OCI-LY3 (cell line): ENCODE measurements around the gene SMURF1.

ENCODE experiments used
- H2AFZ ChIP-seq: fragments of 200-600, 300-600 bp; shearing (Covaris generic); 2 replicates; pipeline ENCODE4 v1.6.0; 2014; ENCODE audit warnings: antibody characterized with exemption, low read depth, low read length
- H3K27ac ChIP-seq: fragments of 200-600, 300-600 bp; sonication (generic); 2 replicates; pipeline ENCODE4 v1.5.1; 2014; ENCODE audit warnings: mild to moderate bottlenecking, low read length, moderate library complexity, mixed read lengths
- H3K27me3 ChIP-seq: fragments of 200-600, 300-600 bp; sonication (generic); 2 replicates; pipeline ENCODE4 v1.6.1; 2014; ENCODE audit warnings: low read depth, low read length, mixed read lengths
- H3K36me3 ChIP-seq: fragments of 200-600, 300-600 bp; sonication (generic); replicated peaks from 2 replicates; pipeline ENCODE3; 2014; ENCODE audit warnings: low read depth, low read length, mixed read lengths
- H3K4me1 ChIP-seq: fragments of 300-600, 200-600 bp; sonication (generic); 2 replicates; pipeline ENCODE4 v1.6.1; 2014; ENCODE audit warnings: low read length, mixed read lengths
- H3K4me2 ChIP-seq: fragments of 200-600, 300-600 bp; sonication (generic); 2 replicates; pipeline ENCODE4 v1.6.1; 2014; ENCODE audit warnings: low read length, mixed read lengths
- H3K4me3 ChIP-seq: fragments of 300-600, 200-600 bp; sonication (generic); 2 replicates; pipeline ENCODE4 v1.5.1; 2014; ENCODE audit warnings: antibody characterized with exemption, mild to moderate bottlenecking, low read length, moderate library complexity
- H3K79me2 ChIP-seq: fragments of 300-600, 200-600 bp; shearing (Covaris generic); 2 replicates; pipeline ENCODE4 v1.6.1; 2014; ENCODE audit warnings: mild to moderate bottlenecking, low read length, mixed read lengths
- H3K9ac ChIP-seq: fragments of 300-600, 200-600 bp; shearing (Covaris generic); 2 replicates; pipeline ENCODE4 v1.6.0; 2014; ENCODE audit warnings: mild to moderate bottlenecking, low read length, moderate library complexity
- H3K9me3 ChIP-seq: fragments of 200-600, 300-600 bp; shearing (Covaris generic); 2 replicates; pipeline ENCODE4 v1.6.1; 2014; ENCODE audit warnings: low read length, mixed read lengths; ENCODE audit not compliant: insufficient read depth
- H4K20me1 ChIP-seq: fragments of 200-600, 300-600 bp; sonication (generic); 2 replicates; pipeline ENCODE4 v1.6.1; 2016; ENCODE audit warnings: low read length, mixed read lengths; ENCODE audit not compliant: insufficient read depth
- EZH2phosphoT487 ChIP-seq: fragments of 200-600 bp; shearing (Covaris generic); IDR thresholded peaks from 2 replicates; pipeline ENCODE4 v1.6.1; 2018; ENCODE audit warnings: antibody characterized with exemption, mixed run types, low read depth
- TF ChIP-seq, protein P1 (sequence below): fragments of 200-600, 300-600 bp; sonication (generic); IDR thresholded peaks from 2 replicates; pipeline ENCODE4 v1.5.1; 2014; ENCODE audit warnings: antibody characterized with exemption, low read length, low read depth

The SMURF1 gene

DNA sequence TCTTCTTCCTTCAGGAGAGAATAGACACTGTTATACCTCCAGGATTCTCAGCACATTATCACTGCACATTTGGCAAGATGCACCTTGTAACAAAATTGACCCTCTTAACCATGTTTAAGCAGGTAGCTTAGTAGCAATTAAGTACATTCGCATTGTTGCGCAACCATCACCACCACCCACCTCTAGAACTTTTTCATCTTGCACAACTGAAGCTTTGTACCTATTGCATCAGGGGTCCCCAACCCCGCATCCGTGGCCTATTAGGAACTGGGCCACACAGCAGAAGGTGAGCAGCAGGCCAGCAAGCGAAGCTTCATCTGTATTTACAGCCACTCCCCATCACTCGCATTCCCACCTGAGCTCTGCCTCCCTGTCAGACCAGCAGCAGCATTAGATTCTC lies 29.9 kb upstream of the SMURF1 start:
- Histone ChIP-seq H3K27ac (no peak overlapping the region), H2AFZ (no peak overlapping the region), H3K4me1 (no peaks in the 10 kb centered on the region), H3K9me3 (no peaks in the 10 kb centered on the region), H4K20me1 (no peaks in the 10 kb centered on the region), H3K36me3 (no peaks in the 10 kb centered on the region), H3K4me3 (no peak overlapping the region), H3K4me2 (no peak overlapping the region), H3K9ac (no peak overlapping the region), H3K79me2 (no peaks in the 10 kb centered on the region), H3K27me3 (peaks cover 16% of the 10 kb centered on the region; the same call in 1 of the 2 replicates)
- no peak for TF ChIP-seq EZH2phosphoT487
- TF ChIP-seq, protein P1, sequence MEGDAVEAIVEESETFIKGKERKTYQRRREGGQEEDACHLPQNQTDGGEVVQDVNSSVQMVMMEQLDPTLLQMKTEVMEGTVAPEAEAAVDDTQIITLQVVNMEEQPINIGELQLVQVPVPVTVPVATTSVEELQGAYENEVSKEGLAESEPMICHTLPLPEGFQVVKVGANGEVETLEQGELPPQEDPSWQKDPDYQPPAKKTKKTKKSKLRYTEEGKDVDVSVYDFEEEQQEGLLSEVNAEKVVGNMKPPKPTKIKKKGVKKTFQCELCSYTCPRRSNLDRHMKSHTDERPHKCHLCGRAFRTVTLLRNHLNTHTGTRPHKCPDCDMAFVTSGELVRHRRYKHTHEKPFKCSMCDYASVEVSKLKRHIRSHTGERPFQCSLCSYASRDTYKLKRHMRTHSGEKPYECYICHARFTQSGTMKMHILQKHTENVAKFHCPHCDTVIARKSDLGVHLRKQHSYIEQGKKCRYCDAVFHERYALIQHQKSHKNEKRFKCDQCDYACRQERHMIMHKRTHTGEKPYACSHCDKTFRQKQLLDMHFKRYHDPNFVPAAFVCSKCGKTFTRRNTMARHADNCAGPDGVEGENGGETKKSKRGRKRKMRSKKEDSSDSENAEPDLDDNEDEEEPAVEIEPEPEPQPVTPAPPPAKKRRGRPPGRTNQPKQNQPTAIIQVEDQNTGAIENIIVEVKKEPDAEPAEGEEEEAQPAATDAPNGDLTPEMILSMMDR, result no peak

DNA sequence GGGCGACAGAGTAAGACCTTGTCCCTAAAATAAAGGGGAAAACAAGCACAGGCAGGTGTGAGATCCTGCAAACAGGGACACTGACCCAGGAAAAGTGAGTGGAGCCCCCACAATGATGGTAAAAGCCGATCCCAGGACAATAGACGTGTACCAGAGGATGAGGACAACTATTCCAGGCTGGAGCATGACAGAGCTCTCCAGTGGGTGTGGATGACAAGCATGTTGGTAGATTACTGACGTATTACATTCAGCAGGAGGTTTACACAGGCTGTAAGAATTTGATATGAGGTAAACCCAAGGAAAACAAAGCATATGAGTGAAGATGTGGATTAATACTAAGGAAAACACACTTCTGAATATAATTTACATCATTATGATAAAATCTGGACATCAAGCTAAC lies 27.8 kb upstream of the SMURF1 start:
- Histone ChIP-seq H3K27me3 (peaks cover 16% of the 10 kb centered on the region; the same call in 1 of the 2 replicates), H3K9me3 (no peaks in the 10 kb centered on the region), H3K36me3 (no peaks in the 10 kb centered on the region), H4K20me1 (no peaks in the 10 kb centered on the region), H3K79me2 (no peaks in the 10 kb centered on the region), H3K27ac (no peak overlapping the region), H3K4me3 (no peak overlapping the region), H2AFZ (no peak overlapping the region), H3K9ac (no peak overlapping the region), H3K4me2 (no peak overlapping the region), H3K4me1 (no peaks in the 10 kb centered on the region)
- TF ChIP-seq, protein P1, result no peak
- no peak for TF ChIP-seq EZH2phosphoT487

DNA sequence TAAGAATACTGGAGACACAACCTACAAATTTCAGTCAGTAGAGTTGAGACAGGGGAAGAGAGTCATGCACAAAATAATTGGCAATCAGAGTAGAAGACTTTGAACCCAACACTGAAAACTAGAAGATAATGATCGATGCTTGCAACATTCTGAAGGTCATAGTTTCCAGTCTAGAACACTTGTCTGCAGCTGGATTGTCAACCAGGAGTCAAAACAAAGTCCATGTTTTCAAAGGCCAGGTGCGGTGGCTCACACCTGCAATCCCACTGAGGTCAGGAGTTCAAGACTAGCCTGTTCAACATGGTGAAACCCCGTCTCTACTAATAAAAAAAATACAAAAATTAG lies 26.8 kb upstream of the SMURF1 start:
- no peak overlapping the region for H3K27ac ChIP-seq
- H3K27me3 ChIP-seq, result peaks cover 16% of the 10 kb centered on the region; the same call in 1 of the 2 replicates
- H2AFZ ChIP-seq, result no peak overlapping the region

DNA sequence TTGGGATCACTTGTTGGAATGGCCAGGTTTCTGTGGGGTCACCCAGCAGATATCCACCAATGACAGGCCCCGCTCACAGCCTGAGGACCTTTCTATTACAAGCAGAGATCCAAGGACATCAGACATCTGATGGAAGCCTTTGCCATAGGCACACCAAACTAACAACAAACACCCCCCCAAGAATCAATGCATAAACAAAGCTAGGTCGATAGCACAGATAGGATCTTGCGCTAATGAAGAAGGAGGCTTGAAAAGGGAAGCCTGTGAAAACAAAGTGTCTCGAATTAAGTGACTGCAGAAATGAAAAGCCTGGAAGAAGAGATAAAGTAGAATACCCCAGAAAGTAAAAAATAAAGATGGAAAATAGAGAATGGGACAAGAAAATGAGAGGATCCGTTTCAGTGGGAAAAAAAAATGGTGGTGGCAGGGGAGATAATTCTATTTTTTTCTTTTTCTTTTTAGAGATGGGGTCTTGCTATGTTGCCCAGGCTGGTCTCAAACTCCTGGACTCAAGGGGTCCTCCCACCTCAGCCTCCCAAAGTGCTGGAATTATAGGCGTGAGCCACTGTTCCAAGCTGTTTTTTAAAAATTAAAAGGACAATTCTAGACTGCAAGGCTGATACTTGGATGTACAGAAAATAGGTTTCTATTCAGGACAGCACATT lies 26.3 kb upstream of the SMURF1 start:
- Histone ChIP-seq H3K9ac (no peak overlapping the region), H3K4me1 (no peaks in the 10 kb centered on the region), H3K4me2 (no peak overlapping the region), H2AFZ (no peak overlapping the region), H3K27ac (no peak overlapping the region), H4K20me1 (no peaks in the 10 kb centered on the region), H3K4me3 (no peak overlapping the region), H3K36me3 (no peaks in the 10 kb centered on the region), H3K27me3 (peaks cover 16% of the 10 kb centered on the region; the same call in 1 of the 2 replicates), H3K9me3 (no peaks in the 10 kb centered on the region), H3K79me2 (no peaks in the 10 kb centered on the region)
- TF ChIP-seq, protein P1, result no peak
- no peak for TF ChIP-seq EZH2phosphoT487

More for the DNA sequence above, 26.8 kb upstream of the SMURF1 start:
- Histone ChIP-seq H4K20me1 (no peaks in the 10 kb centered on the region), H3K4me3 (no peak overlapping the region), H3K9me3 (no peaks in the 10 kb centered on the region), H3K4me1 (no peaks in the 10 kb centered on the region), H3K9ac (no peak overlapping the region), H3K36me3 (no peaks in the 10 kb centered on the region), H3K4me2 (no peak overlapping the region), H3K79me2 (no peaks in the 10 kb centered on the region)
- no peak for TF ChIP-seq EZH2phosphoT487
- TF ChIP-seq, protein P1, result no peak
